Measurements from ENCODE around the gene UNC93A.

- TF ChIP-seq CTCF (IDR thresholded peaks at IDR 0.05) (no peak), POLR2AphosphoS5 (IDR thresholded peaks at IDR 0.05) (no peak)
Observed at GRCh38 chr6:167247814-167248595, 43.1 kb upstream of the UNC93A start.

Data from breast epithelium (tissue), 3 donors.